Measurements from ENCODE around the gene NDOR1. TPM values are rescaled to one million over a fixed set of nuclear protein-coding genes. Genes with fewer than 3 reads are reported as not detected.

The NDOR1 gene
- total and polyA plus RNA-seq, 7 donors: 1.5 to 6.3 (median 4.3) TPM

- no peak for TF ChIP-seq CTCF (IDR thresholded peaks at IDR 0.05)
- peaks cover 43% of the 10 kb centered on the region for H3K4me1 ChIP-seq
- no peaks in the 10 kb centered on the region for H3K36me3 ChIP-seq (ENCODE audit: insufficient read depth in 1 of 2, low read depth in 1 of 2)
- 71 to 78% (median 76%) methylated on average over 7 of the region's 7 CpGs for WGBS, 3 donors
- no peaks in the 10 kb centered on the region for H3K9me3 ChIP-seq
- no peaks in the 10 kb centered on the region for H3K27me3 ChIP-seq (ENCODE audit: insufficient read depth in 3 of 3, low read length in 2 of 3)
- peak overlapping the region; percentile 81 for H3K4me3 ChIP-seq
- ATAC-seq (no peak), DNase-seq (no peak)
- intact Hi-C loops (cut with DNase I): no loop called here
- H3K27ac ChIP-seq: no peak overlapping the region
Observed at GRCh38 chr9:137206602-137207001, 1.1 kb downstream of the NDOR1 start.

- TF ChIP-seq CTCF (IDR thresholded peaks at IDR 0.05): no peak
- peaks cover 4% of the 10 kb centered on the region for H3K4me1 ChIP-seq
- H3K27me3 ChIP-seq (ENCODE audit: insufficient read depth in 3 of 3, low read length in 2 of 3): no peaks in the 10 kb centered on the region
- no peaks in the 10 kb centered on the region for H3K9me3 ChIP-seq
- ATAC-seq (no peak), DNase-seq (no peak)
- no peak overlapping the region for H3K4me3 ChIP-seq
- H3K27ac ChIP-seq: no peak overlapping the region
- intact Hi-C loops (cut with DNase I): no loop called here
- WGBS, 3 donors: 71 to 83% (median 76%) methylated on average over 13 of the region's 13 CpGs
- peaks cover 0 to 12% of the 10 kb centered on the region in 2 donors for H3K36me3 ChIP-seq (ENCODE audit: insufficient read depth in 1 of 2, low read depth in 1 of 2)
Observed at GRCh38 chr9:137211532-137211931, 6.0 kb downstream of the NDOR1 start.

GRCh38 chr9:137212520-137212919 is 7.0 kb downstream of the NDOR1 start:
- DNase-seq: no peak
- H3K9me3 ChIP-seq: no peaks in the 10 kb centered on the region
- H3K27me3 ChIP-seq (ENCODE audit: insufficient read depth in 3 of 3, low read length in 2 of 3): no peaks in the 10 kb centered on the region
- no peak overlapping the region for H3K27ac ChIP-seq
- peaks cover 0 to 12% of the 10 kb centered on the region in 2 donors for H3K36me3 ChIP-seq (ENCODE audit: insufficient read depth in 1 of 2, low read depth in 1 of 2)
- WGBS, 3 donors: 66 to 76% (median 72%) methylated on average over 20 to 21 of the region's 21 CpGs
- ATAC-seq: no peak
- H3K4me1 ChIP-seq: no peaks in the 10 kb centered on the region
- intact Hi-C loops (cut with DNase I): no loop called here
- no peak overlapping the region for H3K4me3 ChIP-seq
- no peak for TF ChIP-seq CTCF (IDR thresholded peaks at IDR 0.05)

GRCh38 chr9:137213160-137214060 is 7.9 kb downstream of the NDOR1 start:
- TF ChIP-seq CTCF (IDR thresholded peaks at IDR 0.05): no peak
- WGBS, 3 donors: 80 to 88% (median 81%) methylated on average over 49 of the region's 49 CpGs
- peaks cover 0 to 12% of the 10 kb centered on the region in 2 donors for H3K36me3 ChIP-seq (ENCODE audit: insufficient read depth in 1 of 2, low read depth in 1 of 2)

More at GRCh38 chr9:137213160-137214060, 7.9 kb downstream of the NDOR1 start:
- DNase-seq (no peak), ATAC-seq (no peak)
- no peaks in the 10 kb centered on the region for H3K27me3 ChIP-seq (ENCODE audit: insufficient read depth in 3 of 3, low read length in 2 of 3)
- no peaks in the 10 kb centered on the region for H3K4me1 ChIP-seq
- intact Hi-C loops (cut with DNase I): no loop called here
- H3K9me3 ChIP-seq: no peaks in the 10 kb centered on the region
- no peak overlapping the region for H3K27ac ChIP-seq
- no peak overlapping the region for H3K4me3 ChIP-seq
